Embryonic facial prominence (tissue), 1 donor: ENCODE results near the gene STAB1.

Experiments used
- DNase-seq: peaks from one replicate; pipeline ENCODE4 v3.0.0-alpha.2; 2016; ENCODE audit errors: extremely low spot score

STAB1 gene

GRCh38 chr3:52507359-52507758 lies 12.2 kb downstream of the STAB1 start:
- DNase-seq = no peak

- DNase-seq = no peak
Measured at GRCh38 chr3:52509753-52510328, 14.7 kb downstream of the STAB1 start.

GRCh38 chr3:52511509-52511908 lies 16.4 kb downstream of the STAB1 start:
- no peak for DNase-seq

DNA sequence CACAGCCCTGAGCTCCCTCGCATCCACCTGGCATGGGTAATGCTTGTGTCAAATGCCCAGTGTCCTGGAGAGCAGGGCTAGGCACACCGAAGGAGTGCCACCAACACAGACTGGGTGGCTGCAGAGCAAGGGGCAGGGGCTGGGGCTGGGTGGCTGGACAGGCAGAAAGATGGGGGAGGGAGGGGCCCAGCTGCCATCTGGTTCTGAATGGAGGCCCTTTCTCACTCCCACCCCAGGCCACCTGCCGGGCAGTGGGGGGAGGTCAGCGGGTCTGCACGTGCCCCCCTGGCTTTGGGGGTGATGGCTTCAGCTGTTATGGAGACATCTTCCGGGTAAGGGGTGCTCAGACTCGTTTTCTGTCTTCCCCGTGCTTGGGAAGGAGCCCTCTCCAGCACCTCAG lies 17.0 kb downstream of the STAB1 start:
- DNase-seq = no peak

DNA sequence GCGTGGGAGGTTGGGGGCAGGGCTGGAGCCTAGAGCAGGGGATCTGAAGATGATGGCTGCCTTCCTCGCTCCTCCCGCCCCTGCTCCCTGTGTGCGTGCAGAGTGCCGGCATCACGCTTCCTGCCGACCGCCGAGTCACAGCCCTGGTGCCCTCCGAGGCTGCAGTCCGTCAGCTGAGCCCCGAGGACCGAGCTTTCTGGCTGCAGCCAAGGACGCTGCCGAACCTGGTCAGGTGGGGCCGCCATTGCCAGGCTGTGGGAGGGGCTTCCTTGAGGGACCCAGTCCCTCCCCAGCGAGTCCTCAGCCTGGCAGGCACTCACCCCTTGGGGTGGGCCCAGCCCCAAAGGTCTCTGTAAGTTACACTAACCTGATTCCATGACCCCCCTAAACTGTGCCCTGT lies 17.6 kb downstream of the STAB1 start:
- no peak for DNase-seq

GRCh38 chr3:52513281-52513680 lies 18.1 kb downstream of the STAB1 start:
- DNase-seq = no peak

GRCh38 chr3:52514576-52514975 lies 19.4 kb downstream of the STAB1 start:
- DNase-seq = no peak

DNA sequence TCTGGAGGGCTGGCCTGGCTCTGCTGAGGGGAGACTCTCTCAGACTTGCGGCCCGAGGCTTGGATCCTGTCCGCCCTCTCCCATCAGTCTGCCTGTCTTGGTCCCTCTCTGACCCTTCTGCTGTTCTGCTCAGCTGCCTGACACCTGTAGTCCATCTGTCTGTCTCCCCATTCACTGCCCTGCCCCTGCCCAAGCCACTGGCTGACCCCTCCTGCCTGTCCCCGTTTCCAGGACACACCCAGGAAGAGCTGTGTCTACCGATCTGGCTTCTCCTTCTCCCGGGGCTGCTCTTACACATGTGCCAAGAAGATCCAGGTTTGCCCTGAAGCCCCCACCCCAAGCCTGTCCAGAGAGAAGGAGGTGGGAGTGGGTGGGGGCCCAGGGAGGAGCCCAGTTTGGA lies 20.1 kb downstream of the STAB1 start:
- DNase-seq = no peak

GRCh38 chr3:52516509-52517195 lies 21.5 kb downstream of the STAB1 start:
- DNase-seq = no peak

DNA sequence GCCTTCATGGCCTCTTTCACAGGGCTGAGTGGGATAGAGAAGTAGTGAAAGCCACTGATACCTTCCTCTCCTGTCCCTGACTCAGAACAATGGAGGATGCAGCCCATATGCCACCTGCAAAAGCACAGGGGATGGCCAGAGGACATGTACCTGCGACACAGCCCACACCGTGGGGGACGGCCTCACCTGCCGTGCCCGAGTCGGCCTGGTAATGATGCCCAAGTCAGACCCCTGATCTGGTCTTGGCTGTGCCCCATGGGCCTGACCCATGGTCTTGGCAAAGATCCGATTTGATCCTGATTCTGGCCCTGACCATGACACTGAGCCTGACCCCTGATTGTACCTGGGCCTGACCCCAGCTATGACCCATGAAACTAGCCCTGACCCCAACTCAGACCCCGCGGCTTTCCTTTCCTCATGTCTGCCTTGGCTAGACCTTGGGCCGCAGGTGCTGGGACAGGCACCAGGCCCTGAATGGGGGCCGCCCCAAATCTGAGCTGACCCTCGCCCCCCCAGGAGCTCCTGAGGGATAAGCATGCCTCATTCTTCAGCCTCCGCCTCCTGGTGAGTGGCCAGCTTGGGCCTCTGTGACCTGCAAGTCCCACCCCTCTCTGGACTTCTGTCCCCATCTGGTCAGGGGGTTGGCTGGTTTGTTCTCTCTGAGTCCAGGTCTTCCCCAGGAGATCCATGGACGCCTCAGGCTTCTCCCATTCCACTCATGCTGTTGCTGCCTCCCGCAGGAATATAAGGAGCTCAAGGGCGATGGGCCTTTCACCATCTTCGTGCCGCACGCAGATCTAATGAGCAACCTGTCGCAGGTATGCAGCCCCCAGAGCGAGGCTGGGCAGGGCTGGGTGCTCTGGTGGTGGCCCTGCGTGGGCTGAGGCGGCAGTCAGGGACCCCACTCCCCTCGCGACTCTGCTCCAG lies 22.9 kb downstream of the STAB1 start:
- DNase-seq = no peak

DNA sequence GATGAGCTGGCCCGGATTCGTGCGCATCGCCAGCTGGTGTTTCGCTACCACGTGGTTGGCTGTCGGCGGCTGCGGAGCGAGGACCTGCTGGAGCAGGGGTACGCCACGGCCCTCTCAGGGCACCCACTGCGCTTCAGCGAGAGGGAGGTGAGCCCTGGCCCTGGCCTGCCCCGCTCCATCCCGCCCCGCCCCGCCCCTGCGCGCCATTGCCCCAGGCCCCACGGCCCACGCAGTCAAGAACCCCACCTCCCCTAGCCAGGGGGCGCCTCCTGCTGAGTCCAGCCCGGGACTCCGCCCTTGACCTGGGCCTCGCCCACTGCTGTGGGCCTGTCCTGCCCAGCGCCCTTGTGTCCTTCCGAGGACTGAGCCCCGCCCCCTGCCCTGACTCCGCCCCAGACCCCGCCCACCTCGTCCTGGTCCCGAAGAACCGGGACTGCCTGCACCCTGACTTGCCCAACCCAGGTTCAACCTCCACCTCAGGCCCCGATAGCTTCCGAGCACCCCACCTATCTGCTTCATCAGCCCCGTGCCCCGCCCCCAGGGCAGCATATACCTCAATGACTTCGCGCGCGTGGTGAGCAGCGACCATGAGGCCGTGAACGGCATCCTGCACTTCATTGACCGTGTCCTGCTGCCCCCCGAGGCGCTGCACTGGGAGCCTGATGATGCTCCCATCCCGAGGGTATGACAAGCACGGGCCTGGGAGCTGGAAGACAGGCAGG lies 23.7 kb downstream of the STAB1 start:
- DNase-seq = no peak

GRCh38 chr3:52519445-52520140 lies 24.5 kb downstream of the STAB1 start:
- no peak for DNase-seq

- DNase-seq = no peak
Measured at GRCh38 chr3:52520141-52520667, 25.1 kb downstream of the STAB1 start.

DNA sequence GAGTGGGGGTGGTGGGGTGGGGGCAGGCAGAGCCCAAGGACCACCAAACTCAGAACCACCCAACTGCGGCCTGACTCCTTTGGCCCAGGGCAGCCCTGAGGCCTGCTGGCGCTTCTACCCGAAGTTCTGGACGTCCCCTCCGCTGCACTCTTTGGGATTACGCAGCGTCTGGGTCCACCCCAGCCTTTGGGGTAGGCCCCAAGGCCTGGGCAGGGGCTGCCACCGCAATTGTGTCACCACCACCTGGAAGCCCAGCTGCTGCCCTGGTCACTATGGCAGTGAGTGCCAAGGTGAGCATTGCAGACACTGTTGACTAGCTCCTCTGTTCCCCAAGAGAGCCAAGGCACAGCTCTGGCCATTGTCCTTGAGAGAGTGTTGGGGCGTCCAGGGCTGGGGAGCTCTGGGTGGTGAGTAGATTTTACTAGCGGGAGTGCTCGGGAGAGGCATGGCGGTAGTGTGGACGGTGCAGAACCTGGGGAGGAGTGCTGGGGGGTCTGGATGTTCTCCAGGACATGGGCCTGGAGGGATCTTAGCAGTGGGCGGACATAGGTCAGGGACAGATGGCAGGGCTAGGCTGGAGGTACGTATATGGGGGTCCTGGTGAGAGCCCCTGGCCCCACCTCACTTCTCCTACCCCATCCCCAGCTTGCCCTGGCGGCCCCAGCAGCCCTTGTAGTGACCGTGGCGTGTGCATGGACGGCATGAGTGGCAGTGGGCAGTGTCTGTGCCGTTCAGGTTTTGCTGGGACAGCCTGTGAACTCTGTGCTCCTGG lies 25.8 kb downstream of the STAB1 start:
- no peak for DNase-seq

- no peak for DNase-seq
Measured at GRCh38 chr3:52521488-52521824, 26.3 kb downstream of the STAB1 start.

GRCh38 chr3:52521881-52522650 lies 26.9 kb downstream of the STAB1 start:
- no peak for DNase-seq

GRCh38 chr3:52522651-52523251 lies 27.6 kb downstream of the STAB1 start:
- no peak for DNase-seq

DNA sequence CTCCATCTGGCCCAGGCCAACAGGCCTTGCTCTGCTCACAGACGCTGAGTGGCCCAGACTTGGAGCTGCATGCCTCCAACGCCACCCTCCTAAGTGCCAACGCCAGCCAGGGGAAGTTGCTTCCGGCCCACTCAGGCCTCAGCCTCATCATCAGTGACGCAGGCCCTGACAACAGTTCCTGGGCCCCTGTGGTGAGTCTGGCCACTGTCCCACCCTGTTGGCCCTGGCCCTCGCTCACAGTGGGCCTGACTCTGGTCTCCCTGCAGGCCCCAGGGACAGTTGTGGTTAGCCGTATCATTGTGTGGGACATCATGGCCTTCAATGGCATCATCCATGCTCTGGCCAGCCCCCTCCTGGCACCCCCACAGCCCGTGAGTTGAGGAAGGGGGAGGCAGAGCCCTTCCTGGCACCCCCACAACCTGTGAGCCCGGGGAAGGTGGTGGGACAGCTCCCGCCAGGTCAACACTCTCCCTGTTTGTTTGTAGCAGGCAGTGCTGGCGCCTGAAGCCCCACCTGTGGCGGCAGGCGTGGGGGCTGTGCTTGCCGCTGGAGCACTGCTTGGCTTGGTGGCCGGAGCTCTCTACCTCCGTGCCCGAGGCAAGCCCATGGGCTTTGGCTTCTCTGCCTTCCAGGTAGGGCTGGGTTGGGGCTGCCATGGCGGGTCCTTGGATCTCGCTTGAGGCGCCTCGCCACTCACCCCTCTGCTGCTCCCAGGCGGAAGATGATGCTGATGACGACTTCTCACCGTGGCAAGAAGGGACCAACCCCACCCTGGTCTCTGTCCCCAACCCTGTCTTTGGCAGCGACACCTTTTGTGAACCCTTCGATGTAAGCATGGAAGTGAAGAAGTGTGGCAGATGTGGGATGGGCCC lies 28.5 kb downstream of the STAB1 start:
- DNase-seq = no peak
